Liver (tissue), 2 donors: ENCODE data around the gene NCAM2.

Source experiments
- FOXA1 ChIP-seq: IDR thresholded peaks from 2 replicates; pipeline ENCODE4 v1.6.1; 2016; ENCODE audit warnings: antibody characterized with exemption
- TF ChIP-seq, protein P1 (sequence below): fragments of 150-350 bp; IDR thresholded peaks from 2 replicates; pipeline ENCODE4 v1.5.1; 2017; ENCODE audit warnings: improper control_type of control experiment, low read depth, low read length; ENCODE audit not compliant: missing input control
- TF ChIP-seq, protein P2 (sequence below): IDR thresholded peaks from 2 replicates; pipeline ENCODE4 v1.6.1; 2016; ENCODE audit warnings: antibody characterized with exemption
- TF ChIP-seq, protein P3 (sequence below): IDR thresholded peaks from 2 replicates; pipeline ENCODE4 v1.6.1; 2016; ENCODE audit warnings: antibody characterized with exemption
- donor health status: healthy.

DNA sequence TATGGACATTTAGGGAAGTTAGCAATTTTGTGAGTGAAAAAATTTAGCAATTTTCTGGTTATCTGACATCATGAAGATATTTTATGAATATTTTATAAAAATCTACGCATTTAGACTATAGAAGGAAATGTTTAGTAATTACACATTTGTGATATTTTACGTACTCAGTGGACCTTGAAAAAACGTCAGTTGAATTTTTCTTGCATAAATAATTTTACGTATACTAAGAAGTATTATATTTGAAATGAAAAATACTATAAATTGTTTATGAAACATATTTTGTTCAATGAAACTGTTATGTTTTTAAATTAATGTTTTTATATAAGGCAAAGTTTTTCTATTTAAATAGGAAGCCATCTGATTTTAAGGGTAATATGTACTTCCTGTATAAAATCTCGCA is 462.8 kb downstream of the NCAM2 start:
- TF ChIP-seq, protein P1, sequence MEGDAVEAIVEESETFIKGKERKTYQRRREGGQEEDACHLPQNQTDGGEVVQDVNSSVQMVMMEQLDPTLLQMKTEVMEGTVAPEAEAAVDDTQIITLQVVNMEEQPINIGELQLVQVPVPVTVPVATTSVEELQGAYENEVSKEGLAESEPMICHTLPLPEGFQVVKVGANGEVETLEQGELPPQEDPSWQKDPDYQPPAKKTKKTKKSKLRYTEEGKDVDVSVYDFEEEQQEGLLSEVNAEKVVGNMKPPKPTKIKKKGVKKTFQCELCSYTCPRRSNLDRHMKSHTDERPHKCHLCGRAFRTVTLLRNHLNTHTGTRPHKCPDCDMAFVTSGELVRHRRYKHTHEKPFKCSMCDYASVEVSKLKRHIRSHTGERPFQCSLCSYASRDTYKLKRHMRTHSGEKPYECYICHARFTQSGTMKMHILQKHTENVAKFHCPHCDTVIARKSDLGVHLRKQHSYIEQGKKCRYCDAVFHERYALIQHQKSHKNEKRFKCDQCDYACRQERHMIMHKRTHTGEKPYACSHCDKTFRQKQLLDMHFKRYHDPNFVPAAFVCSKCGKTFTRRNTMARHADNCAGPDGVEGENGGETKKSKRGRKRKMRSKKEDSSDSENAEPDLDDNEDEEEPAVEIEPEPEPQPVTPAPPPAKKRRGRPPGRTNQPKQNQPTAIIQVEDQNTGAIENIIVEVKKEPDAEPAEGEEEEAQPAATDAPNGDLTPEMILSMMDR, result no peak
- TF ChIP-seq FOXA1, result no peak
- TF ChIP-seq, protein P2, sequence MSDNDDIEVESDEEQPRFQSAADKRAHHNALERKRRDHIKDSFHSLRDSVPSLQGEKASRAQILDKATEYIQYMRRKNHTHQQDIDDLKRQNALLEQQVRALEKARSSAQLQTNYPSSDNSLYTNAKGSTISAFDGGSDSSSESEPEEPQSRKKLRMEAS, result no peak
- TF ChIP-seq, protein P3, sequence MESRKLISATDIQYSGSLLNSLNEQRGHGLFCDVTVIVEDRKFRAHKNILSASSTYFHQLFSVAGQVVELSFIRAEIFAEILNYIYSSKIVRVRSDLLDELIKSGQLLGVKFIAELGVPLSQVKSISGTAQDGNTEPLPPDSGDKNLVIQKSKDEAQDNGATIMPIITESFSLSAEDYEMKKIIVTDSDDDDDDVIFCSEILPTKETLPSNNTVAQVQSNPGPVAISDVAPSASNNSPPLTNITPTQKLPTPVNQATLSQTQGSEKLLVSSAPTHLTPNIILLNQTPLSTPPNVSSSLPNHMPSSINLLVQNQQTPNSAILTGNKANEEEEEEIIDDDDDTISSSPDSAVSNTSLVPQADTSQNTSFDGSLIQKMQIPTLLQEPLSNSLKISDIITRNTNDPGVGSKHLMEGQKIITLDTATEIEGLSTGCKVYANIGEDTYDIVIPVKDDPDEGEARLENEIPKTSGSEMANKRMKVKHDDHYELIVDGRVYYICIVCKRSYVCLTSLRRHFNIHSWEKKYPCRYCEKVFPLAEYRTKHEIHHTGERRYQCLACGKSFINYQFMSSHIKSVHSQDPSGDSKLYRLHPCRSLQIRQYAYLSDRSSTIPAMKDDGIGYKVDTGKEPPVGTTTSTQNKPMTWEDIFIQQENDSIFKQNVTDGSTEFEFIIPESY, result no peak
